ENCODE data around the gene MARCHF5. TPM values are rescaled to one million over a fixed set of nuclear protein-coding genes. Genes with fewer than 3 reads are reported as not detected.

MARCHF5 gene
- total and polyA plus RNA-seq, 2 of the 8 experiments (the other 6 are each of a cell fraction or from before 2014, with no cell fraction given) = 8.7 to 26.8 TPM

GRCh38 chr10:92242910-92243671 is 47.9 kb upstream of the MARCHF5 start (continued):
- no peak for TF ChIP-seq CTCF (IDR thresholded peaks at IDR 0.05; ENCODE audit: control extremely low read depth in 1 of 3, insufficient read depth in 1 of 3, low read depth in 1 of 3, low read length in 3 of 3)
- no peak for TF ChIP-seq HDAC6 (IDR thresholded peaks at IDR 0.05; ENCODE audit: low read depth, low read length)
- TF ChIP-seq SIN3A (conservative IDR thresholded peaks at IDR 0.05 in 1 of 2, IDR thresholded peaks at IDR 0.05 in 1 of 2; ENCODE audit: low read depth in 1 of 2, low read length in 2 of 2) = peak; percentile 71 to 81; a peak in 2 of 4 replicates
- peak; percentile 43 for TF ChIP-seq SIX5 (IDR thresholded peaks at IDR 0.05; ENCODE audit: low read depth, low read length)
- TF ChIP-seq CREB1 (IDR thresholded peaks at IDR 0.05) = no peak
- peak; percentile 59 for TF ChIP-seq ASH2L (IDR thresholded peaks at IDR 0.05; ENCODE audit: low read length)
- peak; percentile 26; the same call in 1 of the 2 replicates for TF ChIP-seq MAX (IDR thresholded peaks at IDR 0.05)
- no peak; the same call in 1 of the 2 replicates for TF ChIP-seq EGR1 (IDR thresholded peaks at IDR 0.05; ENCODE audit: borderline replicate concordance, low read depth, low read length)
- 0 out of 2 replicates have a peak, but pooled peaks have one; percentile 24 for TF ChIP-seq SP1 (IDR thresholded peaks at IDR 0.05; ENCODE audit: low read depth, low read length)
- TF ChIP-seq CEBPB (IDR thresholded peaks at IDR 0.05; ENCODE audit: low read depth, low read length) = no peak
- TF ChIP-seq RNF2 (IDR thresholded peaks at IDR 0.05; ENCODE audit: borderline replicate concordance, low read depth, low read length, missing control alignments, poor library complexity, severe bottlenecking) = no peak
- TF ChIP-seq, protein P1, sequence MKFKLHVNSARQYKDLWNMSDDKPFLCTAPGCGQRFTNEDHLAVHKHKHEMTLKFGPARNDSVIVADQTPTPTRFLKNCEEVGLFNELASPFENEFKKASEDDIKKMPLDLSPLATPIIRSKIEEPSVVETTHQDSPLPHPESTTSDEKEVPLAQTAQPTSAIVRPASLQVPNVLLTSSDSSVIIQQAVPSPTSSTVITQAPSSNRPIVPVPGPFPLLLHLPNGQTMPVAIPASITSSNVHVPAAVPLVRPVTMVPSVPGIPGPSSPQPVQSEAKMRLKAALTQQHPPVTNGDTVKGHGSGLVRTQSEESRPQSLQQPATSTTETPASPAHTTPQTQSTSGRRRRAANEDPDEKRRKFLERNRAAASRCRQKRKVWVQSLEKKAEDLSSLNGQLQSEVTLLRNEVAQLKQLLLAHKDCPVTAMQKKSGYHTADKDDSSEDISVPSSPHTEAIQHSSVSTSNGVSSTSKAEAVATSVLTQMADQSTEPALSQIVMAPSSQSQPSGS (IDR thresholded peaks at IDR 0.05; ENCODE audit: low read length) = no peak
- no peak for TF ChIP-seq BRCA1 (IDR thresholded peaks at IDR 0.05; ENCODE audit: low read depth, low read length)
- TF ChIP-seq FOSL1 (IDR thresholded peaks at IDR 0.05; ENCODE audit: insufficient read depth, low read depth, low read length) = no peak
- TF ChIP-seq JUN (IDR thresholded peaks at IDR 0.05; ENCODE audit: low read depth, low read length) = no peak
- TF ChIP-seq BACH1 (IDR thresholded peaks at IDR 0.05; ENCODE audit: low read length) = no peak
- no peak for TF ChIP-seq KDM1A (IDR thresholded peaks at IDR 0.05; ENCODE audit: borderline replicate concordance, low read length)
- TF ChIP-seq TBP (IDR thresholded peaks at IDR 0.05; ENCODE audit: low read depth, low read length) = no peak
- TF ChIP-seq RBBP5 (IDR thresholded peaks at IDR 0.05; ENCODE audit: borderline replicate concordance, low read depth, low read length) = no peak
- TF ChIP-seq CHD1 (IDR thresholded peaks at IDR 0.05; ENCODE audit: low read depth, low read length) = peak; percentile 87

Measured in H1 (cell line).